Measurements from ENCODE around the gene ASRGL1.

The ASRGL1 gene

DNA sequence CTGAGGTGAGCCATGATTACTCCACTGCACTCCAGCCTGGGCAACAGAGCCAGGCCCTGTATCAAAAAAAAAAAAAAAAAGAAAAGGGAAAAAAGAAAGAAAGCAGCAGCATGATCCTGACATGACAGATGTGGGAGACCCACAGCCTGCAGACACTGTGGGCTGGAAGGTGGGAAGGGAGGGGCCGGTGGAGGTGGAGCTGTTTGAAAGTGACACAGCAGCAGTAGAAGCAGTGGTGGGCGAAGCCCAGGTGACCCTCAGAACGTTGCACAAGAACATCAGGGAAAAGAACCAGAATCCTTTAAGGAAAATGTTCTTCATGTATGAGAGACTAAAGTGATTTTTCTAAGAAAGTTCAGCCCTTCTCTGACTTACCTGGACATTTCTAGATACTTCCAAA is 55.3 kb downstream of the ASRGL1 start:
- no peak for DNase-seq

- DNase-seq, result no peak
These were observed 55.9 kb downstream of the ASRGL1 start for GRCh38 chr11:62393061-62393611.

DNA sequence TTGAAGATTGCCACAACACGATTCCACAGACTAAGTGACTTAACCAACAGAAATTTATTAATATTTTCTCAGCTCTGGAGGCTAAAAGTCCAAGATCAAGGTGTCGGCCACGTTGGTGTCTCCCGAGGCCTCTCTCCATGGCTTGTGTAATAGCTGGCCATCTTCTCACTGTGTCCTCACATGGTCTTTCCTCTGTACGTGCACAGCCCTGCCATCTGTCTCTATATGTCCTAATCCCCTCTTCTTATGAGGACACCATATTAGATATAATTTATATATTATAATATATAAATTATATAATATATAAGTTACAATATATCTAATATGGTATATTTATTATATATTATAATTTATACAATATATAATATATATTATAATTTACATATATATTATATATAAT is 56.5 kb downstream of the ASRGL1 start:
- DNase-seq, result no peak

DNA sequence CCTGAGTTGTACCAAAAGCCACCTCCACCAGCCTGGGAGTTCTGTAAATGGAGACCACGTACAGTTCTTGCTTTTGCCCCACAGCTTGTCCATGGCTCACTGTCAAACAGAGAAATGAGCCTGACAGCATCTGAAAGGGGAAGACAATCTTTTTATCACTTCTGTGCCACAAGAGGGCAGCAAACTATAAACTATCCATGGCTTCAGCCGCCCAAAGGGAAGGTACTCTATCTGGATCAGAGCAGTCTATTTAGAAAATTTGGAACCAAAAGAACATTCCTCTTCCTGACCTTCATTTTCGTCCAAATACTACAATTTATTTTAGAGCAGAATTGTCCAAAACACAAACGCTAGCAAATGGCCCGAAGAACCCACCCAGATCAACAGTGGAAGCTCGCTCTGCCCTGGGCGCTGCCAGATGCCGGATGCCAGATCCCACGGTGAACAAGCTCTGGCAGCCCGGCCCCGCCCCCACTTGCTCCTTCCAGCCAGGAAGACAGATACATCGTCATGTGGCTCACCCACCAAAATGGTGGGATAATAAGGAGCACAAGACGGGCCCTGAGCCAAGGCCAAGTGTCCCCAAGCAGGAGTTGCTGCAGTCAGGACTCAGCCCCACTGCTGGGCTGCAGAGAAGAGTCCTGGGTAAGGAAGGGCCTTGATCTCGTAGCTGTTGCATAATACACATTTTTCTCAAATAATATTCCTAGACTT is 57.7 kb downstream of the ASRGL1 start:
- DNase-seq, result peak in 50 of 56 donors; percentile 26 to 87 (median 66)

DNA sequence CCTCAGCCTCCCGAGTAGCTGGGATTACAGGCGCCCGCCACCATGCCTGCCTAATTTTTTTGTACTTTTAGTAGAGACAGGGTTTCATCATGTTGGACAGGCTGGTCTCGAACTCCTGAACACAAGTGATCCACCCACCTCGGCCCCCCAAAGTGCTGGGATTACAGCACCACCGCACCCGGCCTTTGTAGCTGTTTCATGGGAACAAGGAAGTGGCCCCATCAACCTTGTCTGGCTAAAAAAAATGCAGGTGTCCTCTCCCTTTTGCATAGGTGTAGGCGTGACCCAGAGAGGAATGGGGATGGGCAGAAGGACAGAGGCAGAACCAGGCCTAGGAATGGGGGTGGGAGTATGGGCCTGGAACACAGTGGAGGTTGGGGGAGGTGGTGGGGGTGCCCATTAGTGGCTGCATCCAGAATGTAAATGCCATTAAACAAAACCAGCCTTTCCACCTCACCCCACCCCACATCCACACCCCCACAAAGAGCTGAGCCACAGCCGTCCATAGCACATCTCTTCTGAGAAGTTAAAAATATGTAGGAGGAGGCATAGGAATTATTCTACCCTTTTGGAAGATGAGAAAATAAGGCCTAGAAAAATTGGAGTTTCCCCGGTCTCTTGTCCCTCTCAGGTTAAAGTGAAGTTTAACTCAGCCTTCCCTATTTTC is 58.8 kb downstream of the ASRGL1 start:
- DNase-seq, result no peak

DNA sequence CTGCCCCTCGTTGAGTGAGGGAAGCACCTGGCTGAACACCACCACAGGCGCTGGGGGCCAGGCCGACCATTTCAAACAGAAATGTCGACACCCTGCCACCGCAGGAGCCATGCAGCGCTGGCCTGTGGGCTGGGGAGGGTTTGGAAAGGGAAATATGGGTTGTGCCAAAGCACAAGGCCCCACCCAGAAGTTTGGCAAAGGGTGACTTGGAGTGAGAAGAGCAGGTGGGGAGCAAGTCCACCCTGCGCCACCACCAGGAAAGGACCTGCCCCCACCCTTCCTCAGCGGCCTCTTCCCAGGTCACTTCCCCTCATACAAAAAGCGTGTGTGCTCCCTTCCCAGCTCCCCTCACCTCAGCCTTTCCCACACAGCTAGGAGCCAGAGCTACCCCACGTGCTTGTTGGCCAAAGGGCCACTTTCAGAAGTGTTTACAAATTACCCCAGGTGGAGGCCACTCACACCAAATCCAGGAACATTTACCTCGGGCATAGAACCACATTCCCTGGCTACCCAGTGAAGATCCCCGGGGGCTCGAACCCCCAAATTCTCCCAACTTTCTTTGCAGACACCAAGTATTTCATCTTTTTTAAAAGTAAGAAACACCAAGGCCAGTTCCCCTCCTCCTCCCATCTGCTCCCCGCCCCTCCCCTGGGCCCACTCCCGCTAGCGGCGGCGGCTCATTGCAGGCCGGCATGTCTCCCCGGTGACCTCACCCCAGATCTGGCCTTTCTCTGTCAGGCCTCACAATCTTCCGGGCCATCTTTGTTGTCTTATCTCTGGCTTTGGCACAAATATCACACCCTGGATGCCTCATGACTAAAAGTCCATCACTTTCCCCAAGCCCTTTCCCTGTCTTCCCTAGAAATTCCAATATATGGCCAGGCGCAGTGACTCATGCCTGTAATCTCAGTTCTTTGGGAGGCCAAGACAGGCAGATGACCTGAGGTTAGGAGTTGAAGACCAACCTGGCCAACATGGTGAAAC is 61.1 kb downstream of the ASRGL1 start:
- DNase-seq, result no peak

DNA sequence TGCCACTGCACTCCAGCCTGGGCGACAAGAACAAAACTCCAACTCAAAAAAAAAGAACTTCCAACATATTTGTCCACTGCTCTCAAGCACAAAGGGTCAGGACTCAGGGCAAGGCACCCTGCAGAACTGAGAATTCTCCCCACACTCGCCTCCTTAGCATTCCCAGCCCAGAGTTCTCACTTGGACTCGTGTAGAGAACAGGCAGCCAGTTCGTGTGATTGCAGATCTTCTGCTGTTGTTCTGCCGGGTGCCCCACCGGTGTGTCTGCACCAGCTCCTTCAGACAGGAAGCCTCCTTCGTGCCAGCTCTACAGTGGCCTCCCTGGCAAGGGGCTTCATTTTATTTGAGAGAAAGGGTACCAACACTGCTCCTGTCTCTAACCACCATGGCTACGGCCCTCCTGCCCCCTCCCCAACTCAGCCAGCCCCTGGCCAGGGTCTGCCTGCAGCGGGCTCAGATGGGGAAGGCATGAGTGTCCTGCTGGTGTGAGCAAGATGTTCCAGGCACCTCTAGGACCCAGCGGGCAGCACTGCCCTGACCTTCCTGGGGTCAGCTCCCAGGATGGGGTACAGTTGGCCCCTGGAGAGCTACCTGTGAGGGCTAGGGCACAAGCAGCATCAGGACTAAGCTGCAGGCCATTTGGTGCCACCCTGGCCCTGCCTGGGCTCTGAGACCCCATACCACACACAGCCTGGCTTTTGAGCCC is 62.1 kb downstream of the ASRGL1 start:
- peak in 2 of 56 donors; percentile 18 for DNase-seq

GRCh38 chr11:62399878-62400266 is 62.6 kb downstream of the ASRGL1 start:
- DNase-seq, result no peak

DNA sequence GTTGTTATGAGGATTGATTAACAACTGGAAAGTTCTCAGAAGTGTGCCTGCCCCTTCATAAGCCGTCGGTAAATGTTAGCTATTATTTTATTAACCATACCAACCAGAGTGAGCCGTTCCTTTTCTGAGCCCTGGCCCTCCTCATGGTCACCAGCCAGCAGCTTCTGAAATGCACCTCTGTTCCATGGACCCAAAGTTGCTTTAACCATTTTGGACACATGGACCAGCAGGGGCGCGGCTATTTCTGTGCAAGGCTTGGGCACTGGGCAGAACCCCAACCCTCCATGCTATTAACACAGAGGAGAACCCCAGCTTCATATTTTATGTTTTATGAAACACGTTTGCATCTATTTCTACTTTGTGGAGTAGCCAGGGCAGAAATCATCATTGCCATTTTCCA is 63.0 kb downstream of the ASRGL1 start:
- no peak for DNase-seq

DNA sequence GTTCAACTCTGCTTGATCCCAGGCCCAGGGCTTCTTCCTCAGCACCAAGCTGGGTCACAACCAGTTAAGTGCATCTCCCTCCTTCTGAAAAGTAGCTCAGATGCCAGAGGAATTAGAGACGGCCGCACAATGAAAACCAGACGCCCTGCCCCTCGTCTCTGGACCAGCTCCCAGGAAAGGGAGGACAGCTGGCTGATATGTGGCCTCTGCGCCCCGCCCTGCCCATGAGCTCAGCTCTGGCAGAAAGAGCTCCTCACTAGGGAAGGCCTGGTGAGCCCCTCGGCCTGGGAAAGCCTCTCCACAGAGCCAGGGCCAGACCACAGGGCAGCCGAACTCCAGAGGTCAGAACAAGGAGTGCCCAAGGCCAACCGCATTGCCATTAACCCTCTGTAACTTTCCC is 63.5 kb downstream of the ASRGL1 start:
- peak in 48 of 56 donors; percentile 18 to 81 (median 54) for DNase-seq

DNA sequence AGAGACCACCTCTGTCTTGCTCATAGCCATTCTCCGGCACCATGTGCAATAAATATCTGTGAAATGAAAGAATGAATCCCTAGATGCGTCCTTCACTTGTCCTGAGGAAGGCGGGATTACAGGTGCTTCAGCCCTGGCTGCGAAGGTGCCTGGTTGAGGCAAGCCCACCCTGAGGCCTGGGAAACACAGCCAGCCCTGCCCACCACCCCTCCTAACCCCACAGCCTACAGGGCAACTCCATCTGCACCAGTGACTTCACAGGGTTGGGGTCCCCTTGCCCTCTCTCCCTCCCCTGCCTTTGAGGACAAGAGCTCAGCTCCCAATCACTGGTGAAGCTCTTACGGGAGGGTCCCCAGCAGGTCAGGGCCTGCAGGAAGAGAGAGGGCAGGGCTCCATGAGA is 64.1 kb downstream of the ASRGL1 start:
- DNase-seq, result no peak

GRCh38 chr11:62401811-62402210 is 64.6 kb downstream of the ASRGL1 start:
- DNase-seq, result no peak

GRCh38 chr11:62402226-62402959 is 65.1 kb downstream of the ASRGL1 start:
- DNase-seq, result peak in 2 of 56 donors; percentile 12

DNA sequence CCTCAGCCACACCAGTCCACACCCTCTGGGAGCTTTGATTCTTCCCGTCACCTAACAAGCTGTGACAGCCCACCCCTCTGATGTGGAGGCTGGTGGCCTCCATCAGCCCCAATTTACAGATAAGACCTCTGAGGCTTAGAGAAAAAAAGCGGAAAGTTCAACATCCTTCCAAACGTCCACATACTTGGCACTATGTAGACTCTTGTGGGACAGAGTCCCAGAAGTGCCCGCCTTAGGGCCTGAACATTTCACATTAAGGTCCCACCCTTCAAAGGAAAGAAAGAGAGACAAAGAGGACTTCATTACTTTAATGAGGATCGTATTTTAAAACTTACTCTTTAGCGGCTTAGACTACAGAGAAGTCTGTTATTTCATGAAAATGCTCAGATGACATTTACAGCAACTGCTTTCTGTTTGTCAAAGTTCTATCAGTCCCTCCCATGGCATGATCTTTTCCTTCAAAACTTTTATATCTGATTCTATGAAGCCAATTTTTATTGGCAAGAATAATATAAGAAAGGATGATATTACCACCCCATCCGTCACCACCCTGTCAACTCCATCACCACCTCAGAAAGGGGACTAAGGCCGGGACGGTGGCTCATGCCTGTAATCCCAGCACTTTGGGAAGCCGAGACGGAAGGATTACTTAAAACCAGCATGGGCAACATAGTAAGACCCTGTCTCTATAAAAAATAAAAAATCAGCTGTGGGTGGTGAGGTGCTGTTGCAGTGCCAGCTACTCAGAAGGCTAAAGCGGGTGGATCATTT is 65.9 kb downstream of the ASRGL1 start:
- DNase-seq, result no peak

DNA sequence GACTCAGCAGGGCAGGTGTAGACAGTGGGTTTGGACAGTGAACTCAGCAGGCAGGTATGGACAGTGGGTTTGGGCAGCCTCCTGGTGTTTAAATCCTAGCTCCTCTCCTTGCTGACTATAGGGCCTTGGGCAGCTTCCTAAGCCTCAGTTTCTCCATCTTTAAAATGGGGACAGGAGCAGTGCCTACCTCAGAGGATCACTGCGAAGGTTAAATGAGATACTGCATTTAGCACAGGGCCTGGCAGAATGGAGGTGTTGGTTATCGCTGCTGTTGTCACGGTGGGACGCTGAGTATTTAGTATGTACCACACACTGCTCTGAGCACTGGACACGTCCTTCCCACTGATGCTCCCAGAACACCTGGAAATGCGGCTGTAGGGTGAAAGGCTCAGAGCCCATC is 67.2 kb downstream of the ASRGL1 start:
- no peak for DNase-seq

- no peak for DNase-seq
These were observed 67.7 kb downstream of the ASRGL1 start for GRCh38 chr11:62404901-62405300.

GRCh38 chr11:62406034-62406433 is 68.8 kb downstream of the ASRGL1 start:
- DNase-seq, result no peak

DNA sequence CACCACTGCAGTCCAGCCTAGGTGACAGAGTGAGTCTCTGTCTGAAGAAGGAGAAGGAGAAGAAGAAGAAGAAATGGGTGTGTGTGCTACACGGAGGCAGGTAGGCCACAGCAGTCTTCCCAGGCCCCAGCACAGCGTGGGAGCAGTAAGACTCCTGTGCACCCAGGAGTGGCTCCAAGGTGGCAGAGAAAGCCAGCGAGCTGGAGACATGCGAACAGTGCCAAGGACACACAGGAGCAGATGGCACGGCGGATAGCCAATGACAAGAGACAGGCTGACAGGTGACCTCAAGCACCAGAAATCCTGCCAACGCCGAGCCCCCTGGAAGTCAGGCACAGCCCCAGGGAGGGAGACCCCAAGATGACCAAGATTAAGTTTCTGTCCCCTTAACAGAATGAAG is 72.6 kb downstream of the ASRGL1 start:
- DNase-seq, result no peak

DNA sequence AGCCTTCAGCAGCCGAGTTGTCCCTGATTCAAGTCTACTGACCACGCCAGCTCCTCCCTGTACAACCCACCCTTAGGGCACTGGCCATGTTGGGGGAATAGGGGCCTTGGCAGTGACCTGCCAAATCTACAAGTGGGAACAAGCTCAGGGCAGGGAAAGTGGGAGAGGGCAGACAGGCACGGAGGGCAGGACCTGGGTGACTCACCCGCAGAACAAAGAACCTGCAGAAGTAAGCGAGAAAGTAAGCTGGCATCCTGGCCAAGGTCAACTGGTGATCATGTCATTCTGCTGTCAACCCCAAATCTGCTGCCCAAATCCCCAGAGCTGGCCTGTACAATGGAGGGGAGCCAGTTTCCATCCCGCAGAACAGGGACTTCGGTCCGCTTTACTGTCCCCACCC is 73.7 kb downstream of the ASRGL1 start:
- no peak for DNase-seq

Data from nucleus accumbens (tissue), 56 donors.